HG03354 (cell line): ENCODE results near the gene FBXW4.
"Not testable (repeated sequence)": the region's sequence is repeated elsewhere in the genome, so short reads cannot be mapped to it uniquely, and the experiment has no call there.

ENCODE experiments used
- ATAC-seq: cut with Tn5 transposase; IDR thresholded peaks from one replicate; pipeline ENCODE4 v1.9.1; 2021; ENCODE audit warnings: mild to moderate bottlenecking; ENCODE audit not compliant: unreplicated experiment, poor library complexity, severe bottlenecking

FBXW4 gene

GRCh38 chr10:101597091-101597900 is 97.7 kb downstream of the FBXW4 start:
- no peak for ATAC-seq

GRCh38 chr10:101595591-101596433 is 99.2 kb downstream of the FBXW4 start:
- no peak for ATAC-seq

GRCh38 chr10:101593331-101593730 is 101.6 kb downstream of the FBXW4 start:
- not testable (repeated sequence) for ATAC-seq

GRCh38 chr10:101588879-101589278 is 106.1 kb downstream of the FBXW4 start:
- no peak for ATAC-seq

GRCh38 chr10:101587725-101588653 is 107.0 kb downstream of the FBXW4 start, which contains the start of the genes DPCD and POLL:
Gene DPCD (plus strand): TSS chr10:101588321. CDS start chr10:101588337, 16 bp downstream.
Gene POLL (minus strand): TSS chr10:101588257. CDS start chr10:101587360, 897 bp downstream.
- peak; percentile 98 for ATAC-seq

GRCh38 chr10:101585841-101586240 is 109.1 kb downstream of the FBXW4 start:
- no peak for ATAC-seq

- no peak for ATAC-seq
Observed at GRCh38 chr10:101580486-101581399, 114.2 kb downstream of the FBXW4 start.

- ATAC-seq: no peak
Observed at GRCh38 chr10:101579516-101579870, 115.5 kb downstream of the FBXW4 start.

- ATAC-seq: no peak
Observed at GRCh38 chr10:101578803-101579515, 116.0 kb downstream of the FBXW4 start.

- no peak for ATAC-seq
Observed at GRCh38 chr10:101578192-101578591, 116.8 kb downstream of the FBXW4 start.

GRCh38 chr10:101577121-101577871 is 117.7 kb downstream of the FBXW4 start:
- no peak for ATAC-seq

GRCh38 chr10:101576211-101576863 is 118.6 kb downstream of the FBXW4 start:
- ATAC-seq: no peak

GRCh38 chr10:101575580-101576210 is 119.3 kb downstream of the FBXW4 start:
- no peak for ATAC-seq

- ATAC-seq: no peak
Observed at GRCh38 chr10:101575091-101575490, 119.9 kb downstream of the FBXW4 start.

- no peak for ATAC-seq
Observed at GRCh38 chr10:101573885-101574753, 120.9 kb downstream of the FBXW4 start.

GRCh38 chr10:101572785-101573184 is 122.2 kb downstream of the FBXW4 start:
- ATAC-seq: no peak
